OCI-LY7 (cell line): ENCODE measurements around the gene ZNF202. TPM values are rescaled to one million over a fixed set of nuclear protein-coding genes. Genes with fewer than 3 reads are reported as not detected.

ENCODE experiments used
- BruUV-seq: library from RNA; stranded (reverse); fragments of 400-500 nt; replicated peaks from 2 replicates; lab custom pipeline; 2021; lab: Mats Ljungman, UMichigan
- CTCF ChIA-PET: fragments of 300-600 bp; sonication (Branson Sonifier 250); formaldehyde crosslinking; loops from one replicate; lab custom pipeline; 2022; ENCODE audit warnings: antibody characterized with exemption; ENCODE audit not compliant: unreplicated experiment; lab: Charles Lee
- POLR2A ChIA-PET: fragments of 300-600 bp; sonication (Branson Sonifier 250); formaldehyde crosslinking; loops from one replicate; lab custom pipeline; 2022; ENCODE audit warnings: antibody characterized with exemption; lab: Charles Lee
- DNase-seq: peaks from one replicate; pipeline ENCODE4 v3.0.0-alpha.2; 2015; ENCODE audit warnings: low spot score
- H2AFZ ChIP-seq: fragments of 200-600 bp; sonication (generic), shearing (Covaris generic); 2 replicates; pipeline ENCODE4 v1.6.1; 2014; ENCODE audit warnings: mild to moderate bottlenecking, antibody characterized with exemption, low read length, moderate library complexity
- H3K27ac ChIP-seq: fragments of 200-600 bp; sonication (generic); 2 replicates; pipeline ENCODE4 v1.5.1; 2014; ENCODE audit warnings: mixed run types, low read depth, mild to moderate bottlenecking, moderate library complexity, low read length, inconsistent platforms; ENCODE audit not compliant: poor library complexity, severe bottlenecking
- H3K36me3 ChIP-seq: fragments of 200-600 bp; sonication (generic); 2 replicates; pipeline ENCODE4 v1.6.1; 2014; ENCODE audit warnings: mild to moderate bottlenecking, antibody characterized with exemption, low read length, moderate library complexity, mixed read lengths; ENCODE audit not compliant: insufficient read depth
- H3K4me1 ChIP-seq: fragments of 200-600 bp; sonication (generic); 2 replicates; pipeline ENCODE4 v1.5.1; 2014; ENCODE audit warnings: mild to moderate bottlenecking, low read length; ENCODE audit not compliant: insufficient read depth, poor library complexity, severe bottlenecking
- H3K4me2 ChIP-seq: fragments of 200-600 bp; sonication (generic); 2 replicates; pipeline ENCODE4 v1.6.1; 2014; ENCODE audit warnings: mild to moderate bottlenecking, low read length
- H3K4me3 ChIP-seq: fragments of 200-600 bp; sonication (generic); 2 replicates; pipeline ENCODE4 v1.5.1; 2014; ENCODE audit warnings: mild to moderate bottlenecking, low read depth, low read length; ENCODE audit not compliant: poor library complexity, severe bottlenecking
- H3K79me2 ChIP-seq: fragments of 200-600 bp; sonication (generic); 2 replicates; pipeline ENCODE4 v1.6.1; 2016; ENCODE audit warnings: low read depth, mild to moderate bottlenecking, low read length, moderate library complexity, mixed read lengths; ENCODE audit not compliant: insufficient read depth
- H3K9me2 ChIP-seq: fragments of 200-600 bp; sonication (generic); 2 replicates; pipeline ENCODE4 v1.6.1; 2016; ENCODE audit warnings: mild to moderate bottlenecking, low read length, mixed read lengths; ENCODE audit not compliant: insufficient read depth
- H3K9me3 ChIP-seq: fragments of 200-600 bp; sonication (generic); 2 replicates; pipeline ENCODE4 v1.6.1; 2014; ENCODE audit warnings: mild to moderate bottlenecking, mixed run types, low read length, mixed read lengths
- H4K20me1 ChIP-seq: fragments of 200-600 bp; sonication (generic); 2 replicates; pipeline ENCODE4 v1.6.1; 2014; ENCODE audit warnings: mild to moderate bottlenecking, antibody characterized with exemption, low read length, moderate library complexity, mixed read lengths; ENCODE audit not compliant: insufficient read depth
- CTCF ChIP-seq: fragments of 200-600 bp; sonication (generic); conservative IDR thresholded peaks from 2 replicates; pipeline ENCODE4 v1.5.1; 2014; ENCODE audit warnings: mild to moderate bottlenecking, antibody characterized with exemption, low read length, moderate library complexity, mixed read lengths
- EZH2phosphoT487 ChIP-seq: fragments of 200-600 bp; sonication (generic); IDR thresholded peaks from 2 replicates; pipeline ENCODE4 v1.6.1; 2018; ENCODE audit warnings: low read depth, borderline replicate concordance, mild to moderate bottlenecking, mixed run types, antibody characterized with exemption, low read length, moderate library complexity, mixed read lengths
- intact Hi-C: fragments of 100-400 bp; cut with micrococcal nuclease; formaldehyde crosslinking; loops from one replicate; pipeline ENCODE4 v1.10.0; 2022; ENCODE audit not compliant: unreplicated experiment
- total RNA-seq, 2 experiments: library from RNA; depleted of rRNA in 1 of 2; stranded (reverse); fragments of >200 nt in 1 of 2; shearing (Covaris generic) in 1 of 2; gene quantifications; 2 replicates each; pipeline ENCODE4 v1.2.3, GENCODE V29; 2014 to 2022

Gene ZNF202
- total RNA-seq, 2 experiments from 2014 or later, result 15.5 to 19.6 TPM

- CTCF ChIA-PET, result no interaction called here
- POLR2A ChIA-PET, result no interaction called here
- Histone ChIP-seq H3K79me2 (no peaks in the 10 kb centered on the region), H3K4me2 (no peak overlapping the region), H3K27ac (no peak overlapping the region), H3K9me2 (no peaks in the 10 kb centered on the region), H2AFZ (no peak overlapping the region), H3K4me3 (no peak overlapping the region), H3K4me1 (no peaks in the 10 kb centered on the region), H3K36me3 (no peaks in the 10 kb centered on the region), H4K20me1 (no peaks in the 10 kb centered on the region), H3K9me3 (no peaks in the 10 kb centered on the region)
- intact Hi-C loops, result no loop called here
- no TSS peak for BruUV-seq
- TF ChIP-seq CTCF (no peak), EZH2phosphoT487 (no peak)
- no peak for DNase-seq
Measured at GRCh38 chr11:123770712-123771111, 29.3 kb upstream of the ZNF202 start.

GRCh38 chr11:123765601-123766000 lies 24.1 kb upstream of the ZNF202 start:
- H3K27ac ChIP-seq, result no peak overlapping the region
- DNase-seq, result no peak
- no peak overlapping the region for H2AFZ ChIP-seq
- ChIA-PET POLR2A (interaction anchor here (0.7 to 1.0 kb wide), 3 partner anchors 9 to 187 kb away, joined by 3 read pairs; no protein-coding TSS in a partner anchor), CTCF (no interaction called here)
- no peaks in the 10 kb centered on the region for H3K4me1 ChIP-seq
- no peaks in the 10 kb centered on the region for H3K9me2 ChIP-seq
- no TSS peak for BruUV-seq
- H3K4me2 ChIP-seq, result no peak overlapping the region
- no peaks in the 10 kb centered on the region for H4K20me1 ChIP-seq
- H3K4me3 ChIP-seq, result no peak overlapping the region
- TF ChIP-seq CTCF, result no peak
- no peak for TF ChIP-seq EZH2phosphoT487
- intact Hi-C loops, result no loop called here
- no peaks in the 10 kb centered on the region for H3K36me3 ChIP-seq
- no peaks in the 10 kb centered on the region for H3K79me2 ChIP-seq
- H3K9me3 ChIP-seq, result no peaks in the 10 kb centered on the region

- intact Hi-C loops, result no loop called here
- Histone ChIP-seq H3K79me2 (no peaks in the 10 kb centered on the region), H3K27ac (no peak overlapping the region), H2AFZ (no peak overlapping the region), H4K20me1 (no peaks in the 10 kb centered on the region), H3K36me3 (no peaks in the 10 kb centered on the region), H3K4me2 (no peak overlapping the region), H3K4me3 (no peak overlapping the region), H3K4me1 (no peaks in the 10 kb centered on the region), H3K9me2 (no peaks in the 10 kb centered on the region), H3K9me3 (no peaks in the 10 kb centered on the region)
- no peak for DNase-seq
- POLR2A ChIA-PET, result no interaction called here
- CTCF ChIA-PET, result no interaction called here
- BruUV-seq, result no TSS peak
- TF ChIP-seq CTCF, result no peak
- no peak for TF ChIP-seq EZH2phosphoT487
Measured at GRCh38 chr11:123762422-123762821, 21.0 kb upstream of the ZNF202 start.
